ENCODE data around the gene NHSL1. TPM values are rescaled to one million over a fixed set of nuclear protein-coding genes. Genes with fewer than 3 reads are reported as not detected.

NHSL1 gene
- total RNA-seq, 2 experiments from 2014 or later, result 0.06 to 0.08 TPM

- peaks cover 0 to 3% of the 10 kb centered on the region in 2 experiments for H3K27me3 ChIP-seq (ENCODE audit: control insufficient read depth in 1 of 2, insufficient read depth in 2 of 2, low read length in 2 of 2)
- peak; percentile 24 for TF ChIP-seq CTCF (IDR thresholded peaks at IDR 0.05)
- Mint-ChIP-seq H3K27ac (no peak overlapping the region), H3K36me3 (ENCODE audit: low read depth) (no peaks in the 10 kb centered on the region), H3K4me3 (no peak overlapping the region), H3K4me1 (ENCODE audit: low read depth) (peaks cover under 1% of the 10 kb centered on the region), H3K9me3 (peaks cover 2% of the 10 kb centered on the region), H3K27me3 (peaks cover 15% of the 10 kb centered on the region)
- intact Hi-C loops (cut with DNase I, micrococcal nuclease), result no loop called here
- ATAC-seq (ENCODE audit: poor library complexity), result no peak
- POLR2A ChIA-PET, result no interaction called here
- no peaks in the 10 kb centered on the region for H3K4me1 ChIP-seq (ENCODE audit: insufficient read depth, low read length)
- H3K27ac ChIP-seq (ENCODE audit: low read depth in 1 of 2, low read length in 2 of 2), result no peak overlapping the region
- CTCF ChIA-PET, result interaction anchor here (1.2 to 1.4 kb wide), 2 partner anchors 90 to 91 kb away, joined by 3 to 4 read pairs; no protein-coding TSS in a partner anchor
- peak in 3 of 14 experiments; percentile 15 to 24 (median 23) for DNase-seq
- H3K4me3 ChIP-seq (ENCODE audit: low read length), result no peak overlapping the region
- H3K9me3 ChIP-seq (ENCODE audit: control insufficient read depth in 1 of 2, insufficient read depth in 1 of 2, low read length in 2 of 2), result peaks cover 0 to 4% of the 10 kb centered on the region in 2 experiments
- no peaks in the 10 kb centered on the region for H3K36me3 ChIP-seq (ENCODE audit: insufficient read depth, low read length)
Observed at GRCh38 chr6:138520463-138520862, 21.2 kb upstream of the NHSL1 start.

- H3K27me3 Mint-ChIP-seq, result peaks cover 15% of the 10 kb centered on the region
- H3K36me3 ChIP-seq (ENCODE audit: insufficient read depth, low read length), result no peaks in the 10 kb centered on the region
- H3K36me3 Mint-ChIP-seq (ENCODE audit: low read depth), result no peaks in the 10 kb centered on the region
- H3K27ac ChIP-seq (ENCODE audit: low read depth in 1 of 2, low read length in 2 of 2), result no peak overlapping the region
- no peak for TF ChIP-seq CTCF (IDR thresholded peaks at IDR 0.05)
- H3K4me3 ChIP-seq (ENCODE audit: low read length), result no peak overlapping the region
- H3K9me3 ChIP-seq (ENCODE audit: control insufficient read depth in 1 of 2, insufficient read depth in 1 of 2, low read length in 2 of 2), result peaks cover 0 to 4% of the 10 kb centered on the region in 2 experiments
- peaks cover 10% of the 10 kb centered on the region for H3K4me1 Mint-ChIP-seq (ENCODE audit: low read depth)
- H3K9me3 Mint-ChIP-seq, result peaks cover 2% of the 10 kb centered on the region
- ChIA-PET CTCF (interaction anchor here (0.6 to 2.8 kb wide), 9 partner anchors 9 to 402 kb away, joined by 3 to 15 read pairs (median 5); no protein-coding TSS in a partner anchor), POLR2A (interaction anchor here (1.0 to 1.1 kb wide), 2 partner anchors 62 to 402 kb away, joined by 3 to 5 read pairs; no protein-coding TSS in a partner anchor)
- H3K4me1 ChIP-seq (ENCODE audit: insufficient read depth, low read length), result peaks cover 6% of the 10 kb centered on the region
- ATAC-seq (ENCODE audit: poor library complexity) (no peak), DNase-seq (no peak)
- no peak overlapping the region for H3K4me3 Mint-ChIP-seq
- no peaks in the 10 kb centered on the region for H3K27me3 ChIP-seq (ENCODE audit: control insufficient read depth in 1 of 2, insufficient read depth in 2 of 2, low read length in 2 of 2)
- intact Hi-C loops (cut with DNase I, micrococcal nuclease), result loop anchor here in 1 of 2 experiments (5.0 to 10.0 kb wide), 2 partner anchors 233 to 516 kb away; no protein-coding TSS in a partner anchor
- H3K27ac Mint-ChIP-seq, result no peak overlapping the region
Observed at GRCh38 chr6:138518054-138518453, 18.8 kb upstream of the NHSL1 start.

GRCh38 chr6:138517635-138518034 is 18.3 kb upstream of the NHSL1 start:
- peak; percentile 78 for TF ChIP-seq CTCF (IDR thresholded peaks at IDR 0.05)
- peaks cover 0 to 4% of the 10 kb centered on the region in 2 experiments for H3K9me3 ChIP-seq (ENCODE audit: control insufficient read depth in 1 of 2, insufficient read depth in 1 of 2, low read length in 2 of 2)
- no peak overlapping the region for H3K27ac ChIP-seq (ENCODE audit: low read depth in 1 of 2, low read length in 2 of 2)
- ChIA-PET POLR2A (interaction anchor here (1.0 to 1.1 kb wide), 2 partner anchors 61 to 402 kb away, joined by 3 to 5 read pairs; no protein-coding TSS in a partner anchor), CTCF (interaction anchor here (0.6 to 2.8 kb wide), 8 partner anchors 8 to 402 kb away, joined by 3 to 15 read pairs (median 5); no protein-coding TSS in a partner anchor)
- no peaks in the 10 kb centered on the region for H3K36me3 ChIP-seq (ENCODE audit: insufficient read depth, low read length)
- DNase-seq (peak; percentile 28 to 78 (median 44)), ATAC-seq (ENCODE audit: poor library complexity) (peak; percentile 81)
- peaks cover 6% of the 10 kb centered on the region for H3K4me1 ChIP-seq (ENCODE audit: insufficient read depth, low read length)
- Mint-ChIP-seq H3K4me3 (no peak overlapping the region), H3K36me3 (ENCODE audit: low read depth) (no peaks in the 10 kb centered on the region), H3K4me1 (ENCODE audit: low read depth) (peaks cover 10% of the 10 kb centered on the region), H3K27ac (no peak overlapping the region), H3K27me3 (peaks cover 15% of the 10 kb centered on the region), H3K9me3 (peaks cover 2% of the 10 kb centered on the region)
- no peak overlapping the region for H3K4me3 ChIP-seq (ENCODE audit: low read length)
- intact Hi-C loops (cut with DNase I, micrococcal nuclease), result loop anchor here (1.0 to 10.0 kb wide), 5 partner anchors 88 to 515 kb away; no protein-coding TSS in a partner anchor
- H3K27me3 ChIP-seq (ENCODE audit: control insufficient read depth in 1 of 2, insufficient read depth in 2 of 2, low read length in 2 of 2), result no peaks in the 10 kb centered on the region
